ENCODE measurements around the gene HPD. TPM values are rescaled to one million over a fixed set of nuclear protein-coding genes. Genes with fewer than 3 reads are reported as not detected.

Gene HPD
- total RNA-seq, 1 experiment from 2014 or later = 0.51 TPM

DNA sequence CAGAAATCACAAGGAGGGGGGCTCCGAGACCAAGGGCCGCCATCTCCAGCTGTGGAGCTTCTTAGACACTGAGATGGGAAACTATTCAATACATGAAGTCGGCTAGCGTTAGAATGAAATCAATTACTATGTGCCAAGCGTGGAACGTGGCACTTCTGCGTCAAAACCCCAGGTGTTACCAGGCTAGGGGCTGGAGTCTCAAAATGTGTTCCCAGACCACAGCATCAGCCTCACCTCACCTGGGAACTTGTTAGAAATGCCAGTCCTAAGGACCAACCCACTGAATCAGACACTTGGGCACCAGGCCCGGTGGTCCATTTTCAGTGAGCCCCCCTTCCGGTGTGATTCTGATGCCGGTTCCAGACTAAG, 59.9 kb downstream of the HPD start:
- Histone ChIP-seq H3K4me1 (ENCODE audit: control insufficient read depth, insufficient read depth, low read length) (peaks cover 49% of the 10 kb centered on the region), H3K4me3 (ENCODE audit: low read depth in 2 of 2, low read length in 2 of 2) (peak overlapping the region; percentile 38 to 51), H3K9me3 (ENCODE audit: control insufficient read depth, insufficient read depth, low read depth, low read length) (no peaks in the 10 kb centered on the region), H3K36me3 (ENCODE audit: control insufficient read depth, insufficient read depth, low read length) (no peaks in the 10 kb centered on the region; the same call in 1 of the 2 replicates), H3K27ac (ENCODE audit: low read length) (peak overlapping the region; percentile 89), H3K27me3 (ENCODE audit: control insufficient read depth, insufficient read depth, low read length) (no peaks in the 10 kb centered on the region)
- intact Hi-C loops (cut with micrococcal nuclease; ENCODE audit: unreplicated experiment) (no loop called here), in situ Hi-C loops (cut with HindIII; ENCODE audit: low pct_unique_long_range_greater_than_20kb, low sequenced_read_pairs) (no loop called here)
- no TSS peak for BruUV-seq (replicated peaks)
- DNase-seq (ENCODE audit: low read depth, low spot score) = no peak
- POLR2A ChIA-PET = interaction anchor here (1.2 kb wide), 1 partner anchor 8 kb away, joined by 3 read pairs; no protein-coding TSS in a partner anchor
- no peak for ATAC-seq
- CTCF ChIA-PET = interaction anchor here (1.1 kb wide), 1 partner anchor 13 kb away, joined by 3 read pairs; no protein-coding TSS in a partner anchor
- no peak for TF ChIP-seq SIN3A (IDR thresholded peaks at IDR 0.05; ENCODE audit: borderline replicate concordance, insufficient read depth, low read depth, low read length)

DNA sequence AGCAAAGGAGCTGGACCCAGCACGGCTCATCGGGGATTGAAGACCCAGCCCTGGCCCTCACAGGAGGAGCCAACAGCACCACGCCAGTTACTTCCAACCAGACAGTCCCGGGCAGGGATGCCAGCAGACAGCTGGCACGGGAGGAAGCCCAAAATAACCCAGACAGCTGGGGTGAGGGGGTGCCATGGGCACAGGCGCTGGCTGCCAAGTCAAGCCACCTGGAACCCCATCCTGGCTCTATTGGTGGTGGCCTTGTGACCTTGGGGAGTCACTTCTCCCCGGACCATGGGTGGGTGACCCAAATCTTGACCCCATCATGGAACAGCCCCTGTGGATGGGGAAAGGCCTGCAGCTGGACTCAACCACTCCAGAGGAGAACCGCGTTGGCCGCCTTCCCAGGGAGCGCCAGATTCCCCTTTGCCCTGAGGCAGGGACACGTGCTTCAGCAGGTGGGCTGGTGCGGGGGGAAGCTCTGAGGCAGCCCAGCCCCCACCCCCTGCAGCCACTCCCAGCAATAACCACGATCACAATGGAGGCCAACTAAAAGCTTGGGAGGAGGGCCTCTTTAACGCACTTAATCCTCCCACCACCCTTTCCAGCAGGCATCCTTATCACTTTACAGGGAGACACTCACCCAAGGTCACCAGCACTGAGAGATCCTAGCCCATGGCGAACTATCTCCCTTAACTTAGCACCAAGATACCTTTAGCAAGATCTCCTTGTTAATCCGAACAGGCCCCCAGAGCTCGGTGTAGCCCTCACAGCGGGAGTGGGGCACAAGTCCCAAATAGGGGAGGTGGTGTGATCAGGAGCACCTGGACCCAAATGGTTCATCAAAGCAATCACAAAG, 60.5 kb downstream of the HPD start:
- Histone ChIP-seq H3K4me1 (ENCODE audit: control insufficient read depth, insufficient read depth, low read length) (peaks cover 49% of the 10 kb centered on the region), H3K4me3 (ENCODE audit: low read depth in 2 of 2, low read length in 2 of 2) (peak overlapping the region; percentile 38 to 51), H3K9me3 (ENCODE audit: control insufficient read depth, insufficient read depth, low read depth, low read length) (no peaks in the 10 kb centered on the region), H3K36me3 (ENCODE audit: control insufficient read depth, insufficient read depth, low read length) (peaks cover 3% of the 10 kb centered on the region; the same call in 1 of the 2 replicates), H3K27me3 (ENCODE audit: control insufficient read depth, insufficient read depth, low read length) (no peaks in the 10 kb centered on the region), H3K27ac (ENCODE audit: low read length) (peak overlapping the region; percentile 89)
- DNase-seq (ENCODE audit: low read depth, low spot score) (no peak), ATAC-seq (no peak)
- ChIA-PET CTCF (interaction anchor here (1.1 kb wide), 1 partner anchor 13 kb away, joined by 3 read pairs; no protein-coding TSS in a partner anchor), POLR2A (interaction anchor here (0.5 to 1.2 kb wide), 2 partner anchors 9 to 13 kb away, joined by 3 to 11 read pairs; no protein-coding TSS in a partner anchor)
- in situ Hi-C loops (cut with HindIII; ENCODE audit: low pct_unique_long_range_greater_than_20kb, low sequenced_read_pairs) = no loop called here
- intact Hi-C loops (cut with micrococcal nuclease; ENCODE audit: unreplicated experiment) = no loop called here
- no TSS peak for BruUV-seq (replicated peaks)
- TF ChIP-seq, protein P1, sequence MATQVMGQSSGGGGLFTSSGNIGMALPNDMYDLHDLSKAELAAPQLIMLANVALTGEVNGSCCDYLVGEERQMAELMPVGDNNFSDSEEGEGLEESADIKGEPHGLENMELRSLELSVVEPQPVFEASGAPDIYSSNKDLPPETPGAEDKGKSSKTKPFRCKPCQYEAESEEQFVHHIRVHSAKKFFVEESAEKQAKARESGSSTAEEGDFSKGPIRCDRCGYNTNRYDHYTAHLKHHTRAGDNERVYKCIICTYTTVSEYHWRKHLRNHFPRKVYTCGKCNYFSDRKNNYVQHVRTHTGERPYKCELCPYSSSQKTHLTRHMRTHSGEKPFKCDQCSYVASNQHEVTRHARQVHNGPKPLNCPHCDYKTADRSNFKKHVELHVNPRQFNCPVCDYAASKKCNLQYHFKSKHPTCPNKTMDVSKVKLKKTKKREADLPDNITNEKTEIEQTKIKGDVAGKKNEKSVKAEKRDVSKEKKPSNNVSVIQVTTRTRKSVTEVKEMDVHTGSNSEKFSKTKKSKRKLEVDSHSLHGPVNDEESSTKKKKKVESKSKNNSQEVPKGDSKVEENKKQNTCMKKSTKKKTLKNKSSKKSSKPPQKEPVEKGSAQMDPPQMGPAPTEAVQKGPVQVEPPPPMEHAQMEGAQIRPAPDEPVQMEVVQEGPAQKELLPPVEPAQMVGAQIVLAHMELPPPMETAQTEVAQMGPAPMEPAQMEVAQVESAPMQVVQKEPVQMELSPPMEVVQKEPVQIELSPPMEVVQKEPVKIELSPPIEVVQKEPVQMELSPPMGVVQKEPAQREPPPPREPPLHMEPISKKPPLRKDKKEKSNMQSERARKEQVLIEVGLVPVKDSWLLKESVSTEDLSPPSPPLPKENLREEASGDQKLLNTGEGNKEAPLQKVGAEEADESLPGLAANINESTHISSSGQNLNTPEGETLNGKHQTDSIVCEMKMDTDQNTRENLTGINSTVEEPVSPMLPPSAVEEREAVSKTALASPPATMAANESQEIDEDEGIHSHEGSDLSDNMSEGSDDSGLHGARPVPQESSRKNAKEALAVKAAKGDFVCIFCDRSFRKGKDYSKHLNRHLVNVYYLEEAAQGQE (IDR thresholded peaks at IDR 0.05; ENCODE audit: insufficient read depth in 1 of 2, low read depth in 2 of 2, low read length in 1 of 2) = no peak
- no peak for TF ChIP-seq SIN3A (IDR thresholded peaks at IDR 0.05; ENCODE audit: borderline replicate concordance, insufficient read depth, low read depth, low read length)
- TF ChIP-seq, protein P2, sequence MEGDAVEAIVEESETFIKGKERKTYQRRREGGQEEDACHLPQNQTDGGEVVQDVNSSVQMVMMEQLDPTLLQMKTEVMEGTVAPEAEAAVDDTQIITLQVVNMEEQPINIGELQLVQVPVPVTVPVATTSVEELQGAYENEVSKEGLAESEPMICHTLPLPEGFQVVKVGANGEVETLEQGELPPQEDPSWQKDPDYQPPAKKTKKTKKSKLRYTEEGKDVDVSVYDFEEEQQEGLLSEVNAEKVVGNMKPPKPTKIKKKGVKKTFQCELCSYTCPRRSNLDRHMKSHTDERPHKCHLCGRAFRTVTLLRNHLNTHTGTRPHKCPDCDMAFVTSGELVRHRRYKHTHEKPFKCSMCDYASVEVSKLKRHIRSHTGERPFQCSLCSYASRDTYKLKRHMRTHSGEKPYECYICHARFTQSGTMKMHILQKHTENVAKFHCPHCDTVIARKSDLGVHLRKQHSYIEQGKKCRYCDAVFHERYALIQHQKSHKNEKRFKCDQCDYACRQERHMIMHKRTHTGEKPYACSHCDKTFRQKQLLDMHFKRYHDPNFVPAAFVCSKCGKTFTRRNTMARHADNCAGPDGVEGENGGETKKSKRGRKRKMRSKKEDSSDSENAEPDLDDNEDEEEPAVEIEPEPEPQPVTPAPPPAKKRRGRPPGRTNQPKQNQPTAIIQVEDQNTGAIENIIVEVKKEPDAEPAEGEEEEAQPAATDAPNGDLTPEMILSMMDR (IDR thresholded peaks at IDR 0.05) = no peak
- no peak for TF ChIP-seq TCF7L2 (IDR thresholded peaks at IDR 0.05; ENCODE audit: low read depth, low read length)
- no peak; the same call in 1 of the 2 replicates for TF ChIP-seq POLR2AphosphoS5 (IDR thresholded peaks at IDR 0.05; ENCODE audit: low read depth, low read length)

Data from Panc1 (cell line).